Mucosa of descending colon (tissue), 3 donors: Measurements from ENCODE around the gene PTPRN2. TPM values are rescaled to one million over a fixed set of nuclear protein-coding genes. Genes with fewer than 3 reads are reported as not detected.

Source experiments
- ATAC-seq: fragments of 200-7000 bp; cut with Tn5 transposase; one replicate; pipeline ENCODE4 v1.9.1; 2020; ENCODE audit warnings: mild to moderate bottlenecking, moderate library complexity
- DNase-seq, 3 donors: peaks; one replicate each; pipeline ENCODE4 v3.0.0-alpha.2; 2020
- H3K36me3 ChIP-seq: fragments of 200-600 bp; one replicate; pipeline ENCODE4 v1.8.0; 2021; ENCODE audit warnings: low read depth, mild to moderate bottlenecking
- H3K4me1 ChIP-seq: fragments of 200-600 bp; one replicate; pipeline ENCODE4 v1.8.0; 2021; ENCODE audit warnings: low read depth, mild to moderate bottlenecking
- H3K4me3 ChIP-seq: fragments of 200-600 bp; one replicate; pipeline ENCODE4 v1.8.0; 2021; ENCODE audit warnings: mild to moderate bottlenecking
- H3K9me3 ChIP-seq: fragments of 200-600 bp; one replicate; pipeline ENCODE4 v1.8.0; 2021; ENCODE audit warnings: mild to moderate bottlenecking
- CTCF ChIP-seq: fragments of 200-600 bp; IDR thresholded peaks from one replicate; pipeline ENCODE4 v1.8.0; 2022; ENCODE audit warnings: antibody characterized with exemption, mild to moderate bottlenecking
- intact Hi-C, 2 donors: fragments of 100-400 bp; cut with DNase I in 1 of 2; cut with micrococcal nuclease in 1 of 2; formaldehyde crosslinking; loops; one replicate each; pipeline versions ENCODE4 v1.11.0 to v1.11.1; 2022; cut with DNase I, micrococcal nuclease
- total RNA-seq, 3 donors: library from RNA; stranded (reverse); fragmentation: NEBNext Ultra II Directional in 2 of 3; extraction: Animal tissue kit (Norgen Biotek cat#: 25700) in 2 of 3; gene quantifications; one replicate each; pipeline versions ENCODE4 v1.2.1 to v1.2.4, GENCODE V29; 2021 to 2023
- donor health status: DM: no; HTN: no; CAD: no; lungs with moderate emphysema.
- donor health status: DM: no; HTN: no; CAD: no.
- donor health status: DM: no; HTN: yes; CAD: no.

Gene PTPRN2
- total RNA-seq, 3 donors from 2014 or later = 12.5 to 28.0 (median 26.2) TPM

- H3K9me3 ChIP-seq = no peaks in the 10 kb centered on the region
- no peak for TF ChIP-seq CTCF
- no peaks in the 10 kb centered on the region for H3K36me3 ChIP-seq
- DNase-seq = no peak
- no peak overlapping the region for H3K4me3 ChIP-seq
- no peaks in the 10 kb centered on the region for H3K4me1 ChIP-seq
- no peak for ATAC-seq
- intact Hi-C loops = no loop called here
These were observed 337.9 kb downstream of the PTPRN2 start for GRCh38 chr7:158249692-158250091.

GRCh38 chr7:158248816-158249215 is 338.8 kb downstream of the PTPRN2 start:
- intact Hi-C loops = no loop called here

GRCh38 chr7:158247758-158248487 is 339.7 kb downstream of the PTPRN2 start:
- intact Hi-C loops = no loop called here
- no peak for TF ChIP-seq CTCF
- no peak for ATAC-seq
- H3K36me3 ChIP-seq = no peaks in the 10 kb centered on the region
- no peak overlapping the region for H3K4me3 ChIP-seq
- no peaks in the 10 kb centered on the region for H3K4me1 ChIP-seq
- DNase-seq = no peak
- no peaks in the 10 kb centered on the region for H3K9me3 ChIP-seq

More at GRCh38 chr7:158248816-158249215, 338.8 kb downstream of the PTPRN2 start:
- no peak overlapping the region for H3K4me3 ChIP-seq
- ATAC-seq (no peak), DNase-seq (no peak)
- TF ChIP-seq CTCF = no peak
- H3K9me3 ChIP-seq = no peaks in the 10 kb centered on the region
- no peaks in the 10 kb centered on the region for H3K4me1 ChIP-seq
- no peaks in the 10 kb centered on the region for H3K36me3 ChIP-seq

- DNase-seq (no peak), ATAC-seq (no peak)
- no peaks in the 10 kb centered on the region for H3K4me1 ChIP-seq
- TF ChIP-seq CTCF = no peak
- no peaks in the 10 kb centered on the region for H3K9me3 ChIP-seq
- intact Hi-C loops = no loop called here
- no peak overlapping the region for H3K4me3 ChIP-seq
- H3K36me3 ChIP-seq = no peaks in the 10 kb centered on the region
These were observed 340.5 kb downstream of the PTPRN2 start for GRCh38 chr7:158246960-158247673.

GRCh38 chr7:158246272-158246959 is 341.2 kb downstream of the PTPRN2 start:
- H3K9me3 ChIP-seq = no peaks in the 10 kb centered on the region
- no peak overlapping the region for H3K4me3 ChIP-seq
- H3K4me1 ChIP-seq = no peaks in the 10 kb centered on the region
- no peaks in the 10 kb centered on the region for H3K36me3 ChIP-seq
- DNase-seq (no peak), ATAC-seq (no peak)
- no peak for TF ChIP-seq CTCF
- intact Hi-C loops = no loop called here
